Frontal cortex (tissue), 4 donors: ENCODE measurements around the gene LRRC71. TPM values are rescaled to one million over a fixed set of nuclear protein-coding genes. Genes with fewer than 3 reads are reported as not detected.

ENCODE experiments used
- DNase-seq, 2 donors: peaks; one replicate each; pipeline ENCODE4 v3.0.0; 2012; ENCODE audit warnings: low spot score in 2 of 2
- FAIRE-seq: peaks from 2 replicates; lab custom pipeline; 2012; peaks lifted over from hg19 to GRCh38; lab: Jason Lieb, UNC
- total RNA-seq: library from RNA; depleted of rRNA; stranded (reverse); fragments of >200 nt; gene quantifications from one replicate; pipeline ENCODE4 v1.2.3, GENCODE V29; 2014
- donor health status: control.
- donor health status: control.
- donor health status: control.

The LRRC71 gene
- total RNA-seq: not detected

GRCh38 chr1:156920233-156921052, at the start of gene LRRC71:
LRRC71 (plus strand) TSS chr1:156920632; CDS start chr1:156920804, 172 bp downstream.
- FAIRE-seq: no peak

GRCh38 chr1:156873659-156874058, 46.8 kb upstream of the LRRC71 start:
- DNase-seq (no peak), FAIRE-seq (no peak)

More at GRCh38 chr1:156920233-156921052, at the start of gene LRRC71:
- DNase-seq: peak; percentile 75 to 89

- FAIRE-seq (no peak), DNase-seq (no peak)
Observed at GRCh38 chr1:156874142-156874541, 46.3 kb upstream of the LRRC71 start.

- FAIRE-seq (no peak), DNase-seq (no peak)
Observed at GRCh38 chr1:156874572-156875340, 45.7 kb upstream of the LRRC71 start.

- FAIRE-seq (no peak), DNase-seq (no peak)
Observed at GRCh38 chr1:156875341-156875615, 45.2 kb upstream of the LRRC71 start.

- FAIRE-seq (no peak), DNase-seq (no peak)
Observed at GRCh38 chr1:156876281-156876680, 44.2 kb upstream of the LRRC71 start.

GRCh38 chr1:156877433-156878170, 42.8 kb upstream of the LRRC71 start:
- no peak for DNase-seq
- FAIRE-seq: no peak

GRCh38 chr1:156879876-156880275, 40.6 kb upstream of the LRRC71 start:
- DNase-seq (no peak), FAIRE-seq (no peak)

- FAIRE-seq (no peak), DNase-seq (no peak)
Observed at GRCh38 chr1:156880473-156880872, 40.0 kb upstream of the LRRC71 start.

GRCh38 chr1:156881101-156881500, 39.3 kb upstream of the LRRC71 start:
- FAIRE-seq (no peak), DNase-seq (no peak)

- DNase-seq (no peak), FAIRE-seq (no peak)
Observed at GRCh38 chr1:156881663-156882062, 38.8 kb upstream of the LRRC71 start.

- no peak for FAIRE-seq
- no peak for DNase-seq
Observed at GRCh38 chr1:156882543-156882942, 37.9 kb upstream of the LRRC71 start.

- FAIRE-seq (no peak), DNase-seq (no peak)
Observed at GRCh38 chr1:156883919-156884318, 36.5 kb upstream of the LRRC71 start.

GRCh38 chr1:156884560-156885184, 35.8 kb upstream of the LRRC71 start:
- FAIRE-seq (no peak), DNase-seq (no peak)

GRCh38 chr1:156885314-156885713, 35.1 kb upstream of the LRRC71 start:
- FAIRE-seq: no peak

GRCh38 chr1:156885880-156886355, 34.5 kb upstream of the LRRC71 start:
- FAIRE-seq (no peak), DNase-seq (no peak)

More at GRCh38 chr1:156885314-156885713, 35.1 kb upstream of the LRRC71 start:
- DNase-seq: no peak

- DNase-seq (no peak), FAIRE-seq (no peak)
Observed at GRCh38 chr1:156886583-156887281, 33.7 kb upstream of the LRRC71 start.

- DNase-seq (no peak), FAIRE-seq (no peak)
Observed at GRCh38 chr1:156887317-156887716, 33.1 kb upstream of the LRRC71 start.

GRCh38 chr1:156887734-156888133, 32.7 kb upstream of the LRRC71 start:
- FAIRE-seq (no peak), DNase-seq (no peak)
